Erythroblast (primary cell): ENCODE measurements around the gene PAPOLA.

Source experiments
- GATA1 ChIP-seq: IDR thresholded peaks from 2 replicates; pipeline ENCODE4 v1.6.1; 2011; ENCODE audit warnings: low read depth, mild to moderate bottlenecking, control low read depth, low read length, moderate library complexity
- POLR2A ChIP-seq: IDR thresholded peaks from 2 replicates; pipeline ENCODE4 v1.6.1; 2011; ENCODE audit warnings: mild to moderate bottlenecking, low read length

DNA sequence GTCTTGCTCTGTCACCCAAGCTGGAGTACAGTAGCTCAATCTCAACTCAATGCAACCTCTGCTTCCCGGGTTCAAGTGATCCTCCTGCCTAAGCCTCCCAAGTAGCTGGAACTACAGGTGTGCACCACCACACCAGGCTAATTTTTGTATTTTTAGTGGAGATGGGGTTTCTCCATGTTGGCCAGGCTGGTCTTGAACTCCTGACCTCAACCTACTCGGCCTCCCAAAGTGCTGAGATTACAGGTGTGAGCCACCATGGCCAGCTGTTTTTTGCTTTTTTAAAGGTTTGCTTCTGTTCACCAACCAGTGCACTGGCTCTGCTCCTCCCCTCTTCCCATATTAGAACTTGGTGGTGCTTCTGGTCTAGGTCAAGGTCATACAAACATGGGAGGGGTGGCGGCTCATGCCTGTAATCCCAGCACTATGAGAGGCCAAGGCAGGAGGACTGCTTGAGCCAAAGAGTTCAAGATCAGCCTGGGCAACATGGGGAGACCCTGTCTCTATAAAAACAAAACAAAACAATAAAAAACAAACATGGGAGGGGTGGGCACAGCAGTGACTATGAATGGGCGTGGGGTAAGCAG, 20.4 kb upstream of the PAPOLA start:
- TF ChIP-seq POLR2A (no peak), GATA1 (no peak)
